HG02763 (cell line): Measurements from ENCODE around the gene CDK2.
A peak's percentile ranks its signal among the peaks of the same experiment; 100 is the strongest.

Experiments used
- ATAC-seq: cut with Tn5 transposase; IDR thresholded peaks from one replicate; pipeline ENCODE4 v1.9.1; 2021; ENCODE audit warnings: mild to moderate bottlenecking, moderate library complexity; ENCODE audit not compliant: unreplicated experiment

CDK2 gene

DNA sequence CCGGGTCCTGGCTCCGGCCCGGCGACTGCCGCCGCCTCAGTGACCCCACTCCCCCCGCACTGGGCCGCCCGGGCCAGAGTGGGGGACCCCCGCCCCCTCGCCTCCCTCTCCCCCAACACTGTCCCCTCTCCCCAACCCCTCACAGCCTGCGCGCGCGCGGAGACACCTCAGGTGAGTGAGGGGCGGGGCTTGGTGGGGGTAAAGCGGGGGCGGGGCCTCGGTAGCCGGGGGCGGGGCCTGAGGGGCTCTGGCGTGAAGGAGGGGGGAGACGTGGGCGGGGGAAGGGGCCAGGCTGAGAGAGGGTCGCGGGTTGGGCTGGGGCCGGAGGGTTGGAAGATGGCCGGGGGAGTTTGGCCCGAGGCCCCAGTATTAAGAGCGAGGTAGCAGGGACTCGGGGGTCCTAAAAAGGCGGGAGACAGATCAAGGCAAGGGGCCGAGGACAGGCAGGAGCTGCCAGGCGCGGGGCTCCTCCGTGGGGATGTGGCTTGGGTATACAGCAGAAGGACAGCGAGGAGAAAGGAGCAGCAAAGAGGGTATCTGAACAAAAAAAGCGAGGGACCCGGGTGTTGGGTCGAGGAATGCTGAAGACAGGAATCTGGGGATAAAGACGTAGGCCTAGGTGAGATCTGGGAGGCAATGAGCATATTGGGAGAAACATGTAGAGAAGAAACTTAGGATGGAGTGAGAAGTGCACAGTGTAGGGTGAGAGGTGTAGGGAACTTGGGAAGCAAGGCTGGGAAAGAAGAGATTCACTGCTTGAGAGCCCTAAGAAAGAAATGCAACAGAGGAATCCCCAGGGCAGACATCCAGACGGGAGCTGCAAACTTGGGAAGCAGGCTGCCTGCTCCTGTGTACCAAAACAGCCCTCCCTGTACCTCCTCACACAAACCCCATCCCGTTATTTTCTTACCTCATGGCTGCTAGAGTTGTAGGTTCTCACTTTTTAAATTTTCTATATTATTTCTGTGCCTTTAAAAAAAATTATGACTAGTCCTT, 41.2 kb downstream of the CDK2 start:
- ATAC-seq: peak; percentile 29

DNA sequence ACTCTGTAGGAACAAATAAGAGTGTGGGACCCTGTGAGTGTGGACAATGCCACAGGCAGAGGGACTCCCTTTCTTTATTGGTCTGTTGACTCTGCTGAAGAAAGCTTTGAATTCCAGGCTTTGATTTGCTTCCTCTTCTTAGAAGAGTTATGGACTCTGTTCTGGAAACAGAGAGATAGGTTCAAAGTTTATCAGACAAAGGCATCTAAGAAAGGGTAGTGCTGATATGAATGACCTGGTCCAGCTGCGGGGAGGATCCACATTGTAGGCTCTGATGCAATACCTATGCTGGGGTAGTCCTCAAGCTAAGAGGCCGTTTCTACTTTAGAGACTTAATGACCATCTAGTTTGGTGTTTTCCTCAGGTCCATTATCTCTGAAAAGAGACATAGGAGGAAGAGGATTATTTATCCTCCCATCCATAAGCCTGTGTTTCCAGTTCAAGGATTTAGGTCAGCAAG, 43.5 kb downstream of the CDK2 start:
- no peak for ATAC-seq

- no peak for ATAC-seq
These were observed 45.0 kb downstream of the CDK2 start for GRCh38 chr12:56011509-56012090.

GRCh38 chr12:56013482-56013881, 46.9 kb downstream of the CDK2 start:
- ATAC-seq: no peak

GRCh38 chr12:56014205-56014604, 47.6 kb downstream of the CDK2 start:
- ATAC-seq: no peak

- no peak for ATAC-seq
These were observed 50.6 kb downstream of the CDK2 start for GRCh38 chr12:56017181-56017580.

GRCh38 chr12:56018356-56018755, 51.7 kb downstream of the CDK2 start:
- ATAC-seq: no peak

- ATAC-seq: no peak
These were observed 54.0 kb downstream of the CDK2 start, which contains the start of gene IKZF4 for GRCh38 chr12:56020423-56021184. Gene IKZF4 (plus strand): TSS chr12:56021043. CDS start chr12:56021494, 451 bp downstream.

- ATAC-seq: no peak
These were observed 55.4 kb downstream of the CDK2 start for GRCh38 chr12:56021889-56022497.
